ENCODE measurements around the gene BRPF3. TPM values are rescaled to one million over a fixed set of nuclear protein-coding genes. Genes with fewer than 3 reads are reported as not detected.

BRPF3 gene
- total RNA-seq, 1 experiment from 2014 or later = 30.4 TPM

- TF ChIP-seq, protein P1, sequence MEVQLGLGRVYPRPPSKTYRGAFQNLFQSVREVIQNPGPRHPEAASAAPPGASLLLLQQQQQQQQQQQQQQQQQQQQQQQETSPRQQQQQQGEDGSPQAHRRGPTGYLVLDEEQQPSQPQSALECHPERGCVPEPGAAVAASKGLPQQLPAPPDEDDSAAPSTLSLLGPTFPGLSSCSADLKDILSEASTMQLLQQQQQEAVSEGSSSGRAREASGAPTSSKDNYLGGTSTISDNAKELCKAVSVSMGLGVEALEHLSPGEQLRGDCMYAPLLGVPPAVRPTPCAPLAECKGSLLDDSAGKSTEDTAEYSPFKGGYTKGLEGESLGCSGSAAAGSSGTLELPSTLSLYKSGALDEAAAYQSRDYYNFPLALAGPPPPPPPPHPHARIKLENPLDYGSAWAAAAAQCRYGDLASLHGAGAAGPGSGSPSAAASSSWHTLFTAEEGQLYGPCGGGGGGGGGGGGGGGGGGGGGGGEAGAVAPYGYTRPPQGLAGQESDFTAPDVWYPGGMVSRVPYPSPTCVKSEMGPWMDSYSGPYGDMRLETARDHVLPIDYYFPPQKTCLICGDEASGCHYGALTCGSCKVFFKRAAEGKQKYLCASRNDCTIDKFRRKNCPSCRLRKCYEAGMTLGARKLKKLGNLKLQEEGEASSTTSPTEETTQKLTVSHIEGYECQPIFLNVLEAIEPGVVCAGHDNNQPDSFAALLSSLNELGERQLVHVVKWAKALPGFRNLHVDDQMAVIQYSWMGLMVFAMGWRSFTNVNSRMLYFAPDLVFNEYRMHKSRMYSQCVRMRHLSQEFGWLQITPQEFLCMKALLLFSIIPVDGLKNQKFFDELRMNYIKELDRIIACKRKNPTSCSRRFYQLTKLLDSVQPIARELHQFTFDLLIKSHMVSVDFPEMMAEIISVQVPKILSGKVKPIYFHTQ (CRISPR knock-in tag; IDR thresholded peaks at IDR 0.05) = no peak
- TF ChIP-seq, protein P2, sequence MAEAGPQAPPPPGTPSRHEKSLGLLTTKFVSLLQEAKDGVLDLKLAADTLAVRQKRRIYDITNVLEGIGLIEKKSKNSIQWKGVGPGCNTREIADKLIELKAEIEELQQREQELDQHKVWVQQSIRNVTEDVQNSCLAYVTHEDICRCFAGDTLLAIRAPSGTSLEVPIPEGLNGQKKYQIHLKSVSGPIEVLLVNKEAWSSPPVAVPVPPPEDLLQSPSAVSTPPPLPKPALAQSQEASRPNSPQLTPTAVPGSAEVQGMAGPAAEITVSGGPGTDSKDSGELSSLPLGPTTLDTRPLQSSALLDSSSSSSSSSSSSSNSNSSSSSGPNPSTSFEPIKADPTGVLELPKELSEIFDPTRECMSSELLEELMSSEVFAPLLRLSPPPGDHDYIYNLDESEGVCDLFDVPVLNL (CRISPR knock-in tag; IDR thresholded peaks at IDR 0.05; ENCODE audit: borderline replicate concordance, low read depth) = no peak
- TF ChIP-seq, protein P3, sequence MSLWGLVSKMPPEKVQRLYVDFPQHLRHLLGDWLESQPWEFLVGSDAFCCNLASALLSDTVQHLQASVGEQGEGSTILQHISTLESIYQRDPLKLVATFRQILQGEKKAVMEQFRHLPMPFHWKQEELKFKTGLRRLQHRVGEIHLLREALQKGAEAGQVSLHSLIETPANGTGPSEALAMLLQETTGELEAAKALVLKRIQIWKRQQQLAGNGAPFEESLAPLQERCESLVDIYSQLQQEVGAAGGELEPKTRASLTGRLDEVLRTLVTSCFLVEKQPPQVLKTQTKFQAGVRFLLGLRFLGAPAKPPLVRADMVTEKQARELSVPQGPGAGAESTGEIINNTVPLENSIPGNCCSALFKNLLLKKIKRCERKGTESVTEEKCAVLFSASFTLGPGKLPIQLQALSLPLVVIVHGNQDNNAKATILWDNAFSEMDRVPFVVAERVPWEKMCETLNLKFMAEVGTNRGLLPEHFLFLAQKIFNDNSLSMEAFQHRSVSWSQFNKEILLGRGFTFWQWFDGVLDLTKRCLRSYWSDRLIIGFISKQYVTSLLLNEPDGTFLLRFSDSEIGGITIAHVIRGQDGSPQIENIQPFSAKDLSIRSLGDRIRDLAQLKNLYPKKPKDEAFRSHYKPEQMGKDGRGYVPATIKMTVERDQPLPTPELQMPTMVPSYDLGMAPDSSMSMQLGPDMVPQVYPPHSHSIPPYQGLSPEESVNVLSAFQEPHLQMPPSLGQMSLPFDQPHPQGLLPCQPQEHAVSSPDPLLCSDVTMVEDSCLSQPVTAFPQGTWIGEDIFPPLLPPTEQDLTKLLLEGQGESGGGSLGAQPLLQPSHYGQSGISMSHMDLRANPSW (CRISPR knock-in tag; conservative IDR thresholded peaks at IDR 0.05; ENCODE audit: low read depth) = no peak
- TF ChIP-seq TCF7 (CRISPR knock-in tag; IDR thresholded peaks at IDR 0.05; ENCODE audit: low read depth) (no peak), ESRRA (CRISPR knock-in tag; IDR thresholded peaks at IDR 0.05; ENCODE audit: borderline replicate concordance) (no peak), SMAD3 (CRISPR knock-in tag; IDR thresholded peaks at IDR 0.05; ENCODE audit: borderline replicate concordance) (no peak), ATF2 (CRISPR knock-in tag; IDR thresholded peaks at IDR 0.05; ENCODE audit: borderline replicate concordance, low read depth) (no peak), GRHL2 (CRISPR knock-in tag; IDR thresholded peaks at IDR 0.05; ENCODE audit: insufficient replicate concordance, severe bottlenecking) (no peak), E2F5 (CRISPR knock-in tag; IDR thresholded peaks at IDR 0.05) (no peak), RELA (CRISPR knock-in tag; IDR thresholded peaks at IDR 0.05; ENCODE audit: borderline replicate concordance) (no peak)
- TF ChIP-seq, protein P4, sequence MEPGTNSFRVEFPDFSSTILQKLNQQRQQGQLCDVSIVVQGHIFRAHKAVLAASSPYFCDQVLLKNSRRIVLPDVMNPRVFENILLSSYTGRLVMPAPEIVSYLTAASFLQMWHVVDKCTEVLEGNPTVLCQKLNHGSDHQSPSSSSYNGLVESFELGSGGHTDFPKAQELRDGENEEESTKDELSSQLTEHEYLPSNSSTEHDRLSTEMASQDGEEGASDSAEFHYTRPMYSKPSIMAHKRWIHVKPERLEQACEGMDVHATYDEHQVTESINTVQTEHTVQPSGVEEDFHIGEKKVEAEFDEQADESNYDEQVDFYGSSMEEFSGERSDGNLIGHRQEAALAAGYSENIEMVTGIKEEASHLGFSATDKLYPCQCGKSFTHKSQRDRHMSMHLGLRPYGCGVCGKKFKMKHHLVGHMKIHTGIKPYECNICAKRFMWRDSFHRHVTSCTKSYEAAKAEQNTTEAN (CRISPR knock-in tag; IDR thresholded peaks at IDR 0.05) = no peak
Measured at GRCh38 chr6:36263390-36264000, 67.0 kb downstream of the BRPF3 start (continued).

- H3K9me3 Mint-ChIP-seq = peaks cover 9% of the 10 kb centered on the region
- DNase-seq (ENCODE audit: low spot score) (no peak), ATAC-seq (no peak)
- ChIA-PET CTCF (interaction anchor here (0.6 to 1.0 kb wide), 3 partner anchors 36 to 191 kb away, joined by 3 to 4 read pairs (median 4); no protein-coding TSS in a partner anchor), POLR2A (no interaction called here)
- peaks cover 8% of the 10 kb centered on the region for H3K4me1 Mint-ChIP-seq
- H3K27ac Mint-ChIP-seq = no peak overlapping the region
- peaks cover 3% of the 10 kb centered on the region; the same call in 1 of the 2 replicates for H3K27me3 Mint-ChIP-seq (ENCODE audit: low read depth)
- no peak overlapping the region for H3K4me3 Mint-ChIP-seq
- peaks cover 4% of the 10 kb centered on the region; the same call in 1 of the 2 replicates for H3K36me3 Mint-ChIP-seq
- no peak for TF ChIP-seq ZMAT4 (CRISPR knock-in tag; IDR thresholded peaks at IDR 0.05)
- no peak for TF ChIP-seq E2F5 (CRISPR knock-in tag; IDR thresholded peaks at IDR 0.05)
- no peak for TF ChIP-seq JAZF1 (CRISPR knock-in tag; IDR thresholded peaks at IDR 0.05)
- no peak for TF ChIP-seq NR2C2 (CRISPR knock-in tag; IDR thresholded peaks at IDR 0.05)
- TF ChIP-seq ZBTB21 (CRISPR knock-in tag; IDR thresholded peaks at IDR 0.05; ENCODE audit: borderline replicate concordance) = no peak
- TF ChIP-seq, protein P5, sequence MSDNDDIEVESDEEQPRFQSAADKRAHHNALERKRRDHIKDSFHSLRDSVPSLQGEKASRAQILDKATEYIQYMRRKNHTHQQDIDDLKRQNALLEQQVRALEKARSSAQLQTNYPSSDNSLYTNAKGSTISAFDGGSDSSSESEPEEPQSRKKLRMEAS (CRISPR knock-in tag; IDR thresholded peaks at IDR 0.05) = no peak
- TF ChIP-seq GTF2I (CRISPR knock-in tag; conservative IDR thresholded peaks at IDR 0.05) = no peak
- TF ChIP-seq ATF2 (CRISPR knock-in tag; IDR thresholded peaks at IDR 0.05; ENCODE audit: borderline replicate concordance, low read depth) = no peak
Measured at GRCh38 chr6:36265744-36266143, 69.2 kb downstream of the BRPF3 start.

All from WTC11 (cell line).